GM19463 (cell line): ENCODE results near the gene HDAC8.
"Not testable (repeated sequence)": the region's sequence is repeated elsewhere in the genome, so short reads cannot be mapped to it uniquely, and the experiment has no call there.

Source experiments
- ATAC-seq: cut with Tn5 transposase; IDR thresholded peaks from one replicate; pipeline ENCODE4 v1.9.1; 2021; ENCODE audit warnings: mild to moderate bottlenecking, moderate library complexity; ENCODE audit not compliant: unreplicated experiment

HDAC8 gene

GRCh38 chrX:72536542-72536941, 36.1 kb downstream of the HDAC8 start:
- no peak for ATAC-seq

GRCh38 chrX:72532366-72532765, 40.3 kb downstream of the HDAC8 start:
- ATAC-seq = no peak

GRCh38 chrX:72526534-72527508, 45.8 kb downstream of the HDAC8 start:
- no peak for ATAC-seq

- peak; percentile 76 for ATAC-seq
Observed at GRCh38 chrX:72498782-72499181, 73.9 kb downstream of the HDAC8 start.

- ATAC-seq = no peak
Observed at GRCh38 chrX:72495046-72495445, 77.6 kb downstream of the HDAC8 start.

- no peak for ATAC-seq
Observed at GRCh38 chrX:72492499-72492898, 80.1 kb downstream of the HDAC8 start.

GRCh38 chrX:72490221-72490620, 82.4 kb downstream of the HDAC8 start:
- not testable (repeated sequence) for ATAC-seq

- ATAC-seq = no peak
Observed at GRCh38 chrX:72487661-72488060, 85.0 kb downstream of the HDAC8 start.

GRCh38 chrX:72479324-72480274, 93.0 kb downstream of the HDAC8 start:
- ATAC-seq = no peak

- no peak for ATAC-seq
Observed at GRCh38 chrX:72478853-72479252, 93.8 kb downstream of the HDAC8 start.

GRCh38 chrX:72478351-72478750, 94.3 kb downstream of the HDAC8 start:
- no peak for ATAC-seq

GRCh38 chrX:72477781-72478181, 94.9 kb downstream of the HDAC8 start:
- no peak for ATAC-seq

GRCh38 chrX:72477376-72477775, 95.3 kb downstream of the HDAC8 start:
- no peak for ATAC-seq

GRCh38 chrX:72475952-72476668, 96.5 kb downstream of the HDAC8 start:
- ATAC-seq = no peak

GRCh38 chrX:72475338-72475737, 97.3 kb downstream of the HDAC8 start:
- no peak for ATAC-seq

GRCh38 chrX:72470532-72471223, 102.0 kb downstream of the HDAC8 start:
- ATAC-seq = no peak

- no peak for ATAC-seq
Observed at GRCh38 chrX:72470117-72470516, 102.5 kb downstream of the HDAC8 start.

- ATAC-seq = no peak
Observed at GRCh38 chrX:72468607-72469006, 104.0 kb downstream of the HDAC8 start.

- ATAC-seq = no peak
Observed at GRCh38 chrX:72467135-72467534, 105.5 kb downstream of the HDAC8 start.

GRCh38 chrX:72466493-72466892, 106.2 kb downstream of the HDAC8 start:
- ATAC-seq = no peak
